GM23338 (cell line): ENCODE results near the gene PLOD2. TPM values are rescaled to one million over a fixed set of nuclear protein-coding genes. Genes with fewer than 3 reads are reported as not detected.
A peak's percentile ranks its signal among the peaks of the same experiment; 100 is the strongest.

Source experiments
- ATAC-seq: fragments of 200-7000 bp; cut with Tn5 transposase; 3 replicates; pipeline ENCODE4 v1.9.1; 2020
- DNase-seq: peaks from one replicate; pipeline ENCODE4 v3.0.0-alpha.2; 2015; ENCODE audit warnings: low spot score
- H2AFZ ChIP-seq: fragments of 200-600 bp; sonication (generic); 2 replicates; pipeline ENCODE4 v1.8.0; 2016; ENCODE audit warnings: antibody characterized with exemption, mild to moderate bottlenecking, moderate library complexity
- H3F3A ChIP-seq: fragments of 200-600 bp; sonication (generic); replicated peaks from 2 replicates; pipeline ENCODE4 v1.8.0; 2017; ENCODE audit warnings: antibody characterized with exemption, mixed run types, low read depth
- H3K27ac ChIP-seq: fragments of 200-600 bp; sonication (generic); 2 replicates; pipeline ENCODE4 v1.6.1; 2016; ENCODE audit warnings: low read depth
- H3K27me3 ChIP-seq: fragments of 200-600 bp; sonication (generic); 2 replicates; pipeline ENCODE4 v1.8.0; 2016; ENCODE audit warnings: mild to moderate bottlenecking, mixed run types, moderate library complexity; ENCODE audit not compliant: insufficient read depth
- H3K36me3 ChIP-seq: fragments of 200-600 bp; sonication (generic); 2 replicates; pipeline ENCODE4 v1.8.0; 2016; ENCODE audit warnings: mild to moderate bottlenecking; ENCODE audit not compliant: insufficient read depth
- H3K4me1 ChIP-seq: fragments of 200-600 bp; sonication (generic); 2 replicates; pipeline ENCODE4 v1.8.0; 2016; ENCODE audit warnings: mild to moderate bottlenecking, moderate library complexity; ENCODE audit not compliant: insufficient read depth
- H3K4me2 ChIP-seq: fragments of 200-600 bp; sonication (generic); 2 replicates; pipeline ENCODE4 v1.7.1; 2017; ENCODE audit warnings: mixed run types
- H3K4me3 ChIP-seq: fragments of 200-600 bp; sonication (generic); 2 replicates; pipeline ENCODE4 v1.6.1; 2016; ENCODE audit warnings: mixed run types
- H3K79me2 ChIP-seq: fragments of 200-600 bp; sonication (generic); replicated peaks from 2 replicates; pipeline ENCODE4 v1.8.0; 2017; ENCODE audit warnings: mild to moderate bottlenecking; ENCODE audit not compliant: insufficient read depth
- H3K9me2 ChIP-seq: fragments of 200-600 bp; sonication (generic); 2 replicates; pipeline ENCODE4 v1.8.0; 2017; ENCODE audit not compliant: insufficient read depth
- H4K20me1 ChIP-seq: fragments of 200-600 bp; sonication (generic); replicated peaks from 2 replicates; pipeline ENCODE4 v1.8.0; 2017; ENCODE audit warnings: mild to moderate bottlenecking; ENCODE audit not compliant: insufficient read depth
- H3K27ac Mint-ChIP-seq: 2 replicates; pipeline ENCODE4 v1.8.0; 2020; ENCODE audit warnings: inconsistent platforms, mild to moderate bottlenecking, moderate library complexity, mixed read lengths
- H3K27me3 Mint-ChIP-seq: 3 replicates; pipeline ENCODE4 v1.8.0; 2022; ENCODE audit warnings: low read depth, mild to moderate bottlenecking, moderate library complexity, mixed read lengths, inconsistent platforms; ENCODE audit not compliant: insufficient read depth, poor library complexity
- H3K36me3 Mint-ChIP-seq: 3 replicates; pipeline ENCODE4 v1.8.0; 2021; ENCODE audit warnings: low read depth, mild to moderate bottlenecking, inconsistent platforms, moderate library complexity, mixed read lengths
- H3K4me1 Mint-ChIP-seq: 3 replicates; pipeline ENCODE4 v1.8.0; 2020; ENCODE audit warnings: mild to moderate bottlenecking, inconsistent platforms, mixed read lengths
- H3K4me3 Mint-ChIP-seq: 3 replicates; pipeline ENCODE4 v1.8.0; 2021; ENCODE audit warnings: moderate library complexity, mild to moderate bottlenecking, inconsistent platforms, mixed read lengths
- H3K9me3 Mint-ChIP-seq: 3 replicates; pipeline ENCODE4 v1.8.0; 2020; ENCODE audit warnings: moderate library complexity, mild to moderate bottlenecking, inconsistent platforms, mixed read lengths
- CREB1 ChIP-seq: fragments of 250-450 bp; sonication (Bioruptor Pico); IDR thresholded peaks from 2 replicates; pipeline ENCODE4 v1.5.0; 2020; ENCODE audit warnings: low read depth, mild to moderate bottlenecking, moderate library complexity
- CTCF ChIP-seq, 2 experiments: fragments of 200-600 bp in 1 of 2; sonication (generic) in 1 of 2; conservative IDR thresholded peaks; 2 replicates each; pipeline versions ENCODE4 v1.5.1 to v1.6.1; 2016 to 2017; ENCODE audit warnings: antibody characterized with exemption in 2 of 2, low read depth in 2 of 2, mild to moderate bottlenecking in 2 of 2, moderate library complexity in 1 of 2
- EZH2 ChIP-seq: fragments of 200-600 bp; sonication (generic); IDR thresholded peaks from one replicate; pipeline ENCODE4 v1.8.0; 2017; ENCODE audit warnings: antibody characterized with exemption, mild to moderate bottlenecking, low read depth; ENCODE audit not compliant: unreplicated experiment
- EZH2phosphoT487 ChIP-seq: fragments of 200-600 bp; sonication (generic); IDR thresholded peaks from one replicate; pipeline ENCODE4 v1.8.1; 2018; ENCODE audit warnings: antibody characterized with exemption; ENCODE audit not compliant: unreplicated experiment
- JUNB ChIP-seq: IDR thresholded peaks from one replicate; pipeline ENCODE4 v1.6.1; 2016; ENCODE audit warnings: antibody characterized with exemption; ENCODE audit not compliant: unreplicated experiment
- NANOG ChIP-seq: IDR thresholded peaks from 2 replicates; pipeline ENCODE4 v1.6.1; 2016; ENCODE audit warnings: antibody characterized with exemption, borderline replicate concordance
- POLR2AphosphoS5 ChIP-seq: IDR thresholded peaks from 2 replicates; pipeline ENCODE4 v1.6.1; 2016; ENCODE audit warnings: antibody characterized with exemption, low read depth
- STAT1 ChIP-seq: IDR thresholded peaks from one replicate; pipeline ENCODE4 v1.6.1; 2016; ENCODE audit warnings: antibody characterized with exemption; ENCODE audit not compliant: unreplicated experiment
- ZNF114 ChIP-seq: fragments of 250-450 bp; sonication (Bioruptor Pico); IDR thresholded peaks from 2 replicates; pipeline ENCODE4 v1.5.0; 2020; ENCODE audit warnings: mild to moderate bottlenecking, moderate library complexity
- ZNF331 ChIP-seq: fragments of 250-450 bp; sonication (Bioruptor Pico); IDR thresholded peaks from 2 replicates; pipeline ENCODE4 v1.5.0; 2020; ENCODE audit warnings: low read depth, mild to moderate bottlenecking, moderate library complexity
- polyA plus RNA-seq: library from polyadenylated mRNA; unstranded; fragments of >200 nt; fragmentation: Nextera tagmentation; extraction: Ambion mirVana; gene quantifications from 2 replicates; pipeline ENCODE4 v1.2.1, GENCODE V29; 2016
- total RNA-seq: library from RNA; depleted of rRNA; stranded (reverse); fragments of >200 nt; shearing (Covaris generic); gene quantifications from 2 replicates; pipeline ENCODE4 v1.2.3, GENCODE V29; 2014
- TF ChIP-seq, protein P1 (sequence below): fragments of 250-450 bp; sonication (Bioruptor Pico); IDR thresholded peaks from 2 replicates; pipeline ENCODE4 v1.5.0; 2020; ENCODE audit warnings: mild to moderate bottlenecking, moderate library complexity
- TF ChIP-seq, protein P2 (sequence below): IDR thresholded peaks from 2 replicates; pipeline ENCODE4 v1.6.1; 2016; ENCODE audit warnings: antibody characterized with exemption
- TF ChIP-seq, protein P3 (sequence below): IDR thresholded peaks from one replicate; pipeline ENCODE4 v1.6.1; 2018; ENCODE audit warnings: antibody characterized with exemption; ENCODE audit not compliant: unreplicated experiment

The PLOD2 gene
- total and polyA plus RNA-seq, 2 experiments from 2014 or later = 26.7 to 30.5 TPM

DNA sequence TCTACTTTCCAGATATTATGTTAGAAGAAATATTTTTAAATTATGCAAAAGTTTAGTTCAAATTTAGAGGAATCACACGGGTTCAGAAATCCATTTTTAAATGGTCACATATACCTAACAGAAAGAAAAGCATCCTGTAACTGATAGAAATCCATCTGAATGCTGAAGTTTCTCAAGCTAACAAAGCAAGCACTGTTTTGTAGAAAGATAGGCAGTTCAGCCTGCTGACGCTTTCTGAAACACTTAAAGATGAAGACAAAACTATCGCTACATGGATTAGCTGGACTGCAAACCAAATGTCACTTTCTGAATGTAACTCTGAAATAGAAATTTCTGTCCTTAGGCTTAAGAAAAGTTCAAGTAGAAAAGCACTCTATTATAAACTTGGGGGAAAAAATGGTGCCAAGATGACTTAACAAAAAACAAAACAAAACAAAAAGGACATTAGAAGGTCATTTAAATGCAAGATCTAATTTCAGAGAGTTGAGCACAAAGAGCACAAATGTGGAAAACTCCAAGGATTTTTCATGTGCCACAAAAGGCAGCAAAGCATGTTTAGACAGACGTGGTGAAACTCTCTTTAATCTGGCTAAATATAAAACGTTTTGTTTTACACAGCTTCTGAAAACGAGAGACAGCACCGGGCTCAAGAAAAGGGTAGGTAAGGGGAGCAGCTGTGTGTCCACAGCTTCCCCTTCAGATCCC lies 1.2 kb downstream of the PLOD2 start:
- ATAC-seq (no peak), DNase-seq (no peak)
- peak overlapping the region; percentile 65 for H3K27ac ChIP-seq
- peaks cover 37% of the 10 kb centered on the region for H3K4me1 Mint-ChIP-seq
- TF ChIP-seq, protein P1, sequence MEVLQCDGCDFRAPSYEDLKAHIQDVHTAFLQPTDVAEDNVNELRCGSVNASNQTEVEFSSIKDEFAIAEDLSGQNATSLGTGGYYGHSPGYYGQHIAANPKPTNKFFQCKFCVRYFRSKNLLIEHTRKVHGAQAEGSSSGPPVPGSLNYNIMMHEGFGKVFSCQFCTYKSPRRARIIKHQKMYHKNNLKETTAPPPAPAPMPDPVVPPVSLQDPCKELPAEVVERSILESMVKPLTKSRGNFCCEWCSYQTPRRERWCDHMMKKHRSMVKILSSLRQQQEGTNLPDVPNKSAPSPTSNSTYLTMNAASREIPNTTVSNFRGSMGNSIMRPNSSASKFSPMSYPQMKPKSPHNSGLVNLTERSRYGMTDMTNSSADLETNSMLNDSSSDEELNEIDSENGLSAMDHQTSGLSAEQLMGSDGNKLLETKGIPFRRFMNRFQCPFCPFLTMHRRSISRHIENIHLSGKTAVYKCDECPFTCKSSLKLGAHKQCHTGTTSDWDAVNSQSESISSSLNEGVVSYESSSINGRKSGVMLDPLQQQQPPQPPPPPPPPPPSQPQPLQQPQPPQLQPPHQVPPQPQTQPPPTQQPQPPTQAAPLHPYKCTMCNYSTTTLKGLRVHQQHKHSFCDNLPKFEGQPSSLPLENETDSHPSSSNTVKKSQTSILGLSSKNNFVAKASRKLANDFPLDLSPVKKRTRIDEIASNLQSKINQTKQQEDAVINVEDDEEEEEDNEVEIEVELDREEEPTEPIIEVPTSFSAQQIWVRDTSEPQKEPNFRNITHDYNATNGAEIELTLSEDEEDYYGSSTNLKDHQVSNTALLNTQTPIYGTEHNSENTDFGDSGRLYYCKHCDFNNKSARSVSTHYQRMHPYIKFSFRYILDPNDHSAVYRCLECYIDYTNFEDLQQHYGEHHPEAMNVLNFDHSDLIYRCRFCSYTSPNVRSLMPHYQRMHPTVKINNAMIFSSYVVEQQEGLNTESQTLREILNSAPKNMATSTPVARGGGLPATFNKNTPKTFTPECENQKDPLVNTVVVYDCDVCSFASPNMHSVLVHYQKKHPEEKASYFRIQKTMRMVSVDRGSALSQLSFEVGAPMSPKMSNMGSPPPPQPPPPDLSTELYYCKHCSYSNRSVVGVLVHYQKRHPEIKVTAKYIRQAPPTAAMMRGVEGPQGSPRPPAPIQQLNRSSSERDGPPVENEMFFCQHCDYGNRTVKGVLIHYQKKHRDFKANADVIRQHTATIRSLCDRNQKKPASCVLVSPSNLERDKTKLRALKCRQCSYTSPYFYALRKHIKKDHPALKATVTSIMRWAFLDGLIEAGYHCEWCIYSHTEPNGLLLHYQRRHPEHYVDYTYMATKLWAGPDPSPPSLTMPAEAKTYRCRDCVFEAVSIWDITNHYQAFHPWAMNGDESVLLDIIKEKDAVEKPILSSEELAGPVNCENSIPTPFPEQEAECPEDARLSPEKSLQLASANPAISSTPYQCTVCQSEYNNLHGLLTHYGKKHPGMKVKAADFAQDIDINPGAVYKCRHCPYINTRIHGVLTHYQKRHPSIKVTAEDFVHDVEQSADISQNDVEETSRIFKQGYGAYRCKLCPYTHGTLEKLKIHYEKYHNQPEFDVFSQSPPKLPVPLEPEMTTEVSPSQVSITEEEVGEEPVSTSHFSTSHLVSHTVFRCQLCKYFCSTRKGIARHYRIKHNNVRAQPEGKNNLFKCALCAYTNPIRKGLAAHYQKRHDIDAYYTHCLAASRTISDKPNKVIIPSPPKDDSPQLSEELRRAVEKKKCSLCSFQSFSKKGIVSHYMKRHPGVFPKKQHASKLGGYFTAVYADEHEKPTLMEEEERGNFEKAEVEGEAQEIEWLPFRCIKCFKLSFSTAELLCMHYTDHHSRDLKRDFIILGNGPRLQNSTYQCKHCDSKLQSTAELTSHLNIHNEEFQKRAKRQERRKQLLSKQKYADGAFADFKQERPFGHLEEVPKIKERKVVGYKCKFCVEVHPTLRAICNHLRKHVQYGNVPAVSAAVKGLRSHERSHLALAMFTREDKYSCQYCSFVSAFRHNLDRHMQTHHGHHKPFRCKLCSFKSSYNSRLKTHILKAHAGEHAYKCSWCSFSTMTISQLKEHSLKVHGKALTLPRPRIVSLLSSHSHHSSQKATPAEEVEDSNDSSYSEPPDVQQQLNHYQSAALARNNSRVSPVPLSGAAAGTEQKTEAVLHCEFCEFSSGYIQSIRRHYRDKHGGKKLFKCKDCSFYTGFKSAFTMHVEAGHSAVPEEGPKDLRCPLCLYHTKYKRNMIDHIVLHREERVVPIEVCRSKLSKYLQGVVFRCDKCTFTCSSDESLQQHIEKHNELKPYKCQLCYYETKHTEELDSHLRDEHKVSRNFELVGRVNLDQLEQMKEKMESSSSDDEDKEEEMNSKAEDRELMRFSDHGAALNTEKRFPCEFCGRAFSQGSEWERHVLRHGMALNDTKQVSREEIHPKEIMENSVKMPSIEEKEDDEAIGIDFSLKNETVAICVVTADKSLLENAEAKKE (CRISPR knock-in tag) = no peak
- TF ChIP-seq, protein P2, sequence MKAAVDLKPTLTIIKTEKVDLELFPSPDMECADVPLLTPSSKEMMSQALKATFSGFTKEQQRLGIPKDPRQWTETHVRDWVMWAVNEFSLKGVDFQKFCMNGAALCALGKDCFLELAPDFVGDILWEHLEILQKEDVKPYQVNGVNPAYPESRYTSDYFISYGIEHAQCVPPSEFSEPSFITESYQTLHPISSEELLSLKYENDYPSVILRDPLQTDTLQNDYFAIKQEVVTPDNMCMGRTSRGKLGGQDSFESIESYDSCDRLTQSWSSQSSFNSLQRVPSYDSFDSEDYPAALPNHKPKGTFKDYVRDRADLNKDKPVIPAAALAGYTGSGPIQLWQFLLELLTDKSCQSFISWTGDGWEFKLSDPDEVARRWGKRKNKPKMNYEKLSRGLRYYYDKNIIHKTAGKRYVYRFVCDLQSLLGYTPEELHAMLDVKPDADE = no peak
- TF ChIP-seq, protein P3, sequence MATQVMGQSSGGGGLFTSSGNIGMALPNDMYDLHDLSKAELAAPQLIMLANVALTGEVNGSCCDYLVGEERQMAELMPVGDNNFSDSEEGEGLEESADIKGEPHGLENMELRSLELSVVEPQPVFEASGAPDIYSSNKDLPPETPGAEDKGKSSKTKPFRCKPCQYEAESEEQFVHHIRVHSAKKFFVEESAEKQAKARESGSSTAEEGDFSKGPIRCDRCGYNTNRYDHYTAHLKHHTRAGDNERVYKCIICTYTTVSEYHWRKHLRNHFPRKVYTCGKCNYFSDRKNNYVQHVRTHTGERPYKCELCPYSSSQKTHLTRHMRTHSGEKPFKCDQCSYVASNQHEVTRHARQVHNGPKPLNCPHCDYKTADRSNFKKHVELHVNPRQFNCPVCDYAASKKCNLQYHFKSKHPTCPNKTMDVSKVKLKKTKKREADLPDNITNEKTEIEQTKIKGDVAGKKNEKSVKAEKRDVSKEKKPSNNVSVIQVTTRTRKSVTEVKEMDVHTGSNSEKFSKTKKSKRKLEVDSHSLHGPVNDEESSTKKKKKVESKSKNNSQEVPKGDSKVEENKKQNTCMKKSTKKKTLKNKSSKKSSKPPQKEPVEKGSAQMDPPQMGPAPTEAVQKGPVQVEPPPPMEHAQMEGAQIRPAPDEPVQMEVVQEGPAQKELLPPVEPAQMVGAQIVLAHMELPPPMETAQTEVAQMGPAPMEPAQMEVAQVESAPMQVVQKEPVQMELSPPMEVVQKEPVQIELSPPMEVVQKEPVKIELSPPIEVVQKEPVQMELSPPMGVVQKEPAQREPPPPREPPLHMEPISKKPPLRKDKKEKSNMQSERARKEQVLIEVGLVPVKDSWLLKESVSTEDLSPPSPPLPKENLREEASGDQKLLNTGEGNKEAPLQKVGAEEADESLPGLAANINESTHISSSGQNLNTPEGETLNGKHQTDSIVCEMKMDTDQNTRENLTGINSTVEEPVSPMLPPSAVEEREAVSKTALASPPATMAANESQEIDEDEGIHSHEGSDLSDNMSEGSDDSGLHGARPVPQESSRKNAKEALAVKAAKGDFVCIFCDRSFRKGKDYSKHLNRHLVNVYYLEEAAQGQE = no peak
- TF ChIP-seq ZNF331 (CRISPR knock-in tag) (no peak), JUNB (no peak), ZNF114 (CRISPR knock-in tag) (no peak), EZH2phosphoT487 (no peak), STAT1 (no peak), NANOG (no peak), EZH2 (no peak), CTCF (conservative IDR thresholded peaks at IDR 0.05; ENCODE audit: low read depth in 2 of 2) (no peak), POLR2AphosphoS5 (no peak), CREB1 (no peak)
- peaks cover 6% of the 10 kb centered on the region; the same call in 1 of the 2 replicates for H3F3A ChIP-seq
- no peaks in the 10 kb centered on the region for H4K20me1 ChIP-seq
- H3K4me1 ChIP-seq = peaks cover 27% of the 10 kb centered on the region
- no peaks in the 10 kb centered on the region for H3K9me3 Mint-ChIP-seq
- H3K27me3 Mint-ChIP-seq = peaks cover 8% of the 10 kb centered on the region
- 0 out of 2 replicates have a peak, but pooled peaks cover 7% of the 10 kb centered on the region for H3K9me2 ChIP-seq
- peak overlapping the region; percentile 84 for H3K4me3 Mint-ChIP-seq
- H3K79me2 ChIP-seq = peaks cover 46% of the 10 kb centered on the region
- H3K27ac Mint-ChIP-seq = peak overlapping the region; percentile 90
- peaks cover 16% of the 10 kb centered on the region for H3K27me3 ChIP-seq
- peak overlapping the region; percentile 57 for H3K4me3 ChIP-seq
- no peaks in the 10 kb centered on the region for H3K36me3 Mint-ChIP-seq
- H3K36me3 ChIP-seq = no peaks in the 10 kb centered on the region
- no peak overlapping the region for H2AFZ ChIP-seq
- peak overlapping the region; percentile 79 for H3K4me2 ChIP-seq
